ENCODE results near the gene SLC44A3.

- TF ChIP-seq MXI1 (IDR thresholded peaks at IDR 0.05; ENCODE audit: low read depth, low read length) (no peak), ZBTB33 (IDR thresholded peaks at IDR 0.05; ENCODE audit: borderline replicate concordance, low read depth) (no peak)
These were observed 43.2 kb downstream of the SLC44A3 start for GRCh38 chr1:94863297-94863911.

Data from SK-N-SH (cell line).